Left ventricle myocardium superior (tissue), 1 donor: ENCODE results near the gene USP35. TPM values are rescaled to one million over a fixed set of nuclear protein-coding genes. Genes with fewer than 3 reads are reported as not detected.
"Not testable (repeated sequence)": the region's sequence is repeated elsewhere in the genome, so short reads cannot be mapped to it uniquely, and the experiment has no call there.

Experiments
- ATAC-seq: fragments of 200-7000 bp; cut with Tn5 transposase; one replicate; pipeline ENCODE4 v1.9.1; 2020; ENCODE audit warnings: mild to moderate bottlenecking, moderate library complexity
- DNase-seq: peaks from one replicate; pipeline ENCODE4 v3.0.0-alpha.2; 2020
- intact Hi-C: fragments of 100-400 bp; cut with micrococcal nuclease; formaldehyde crosslinking; loops from one replicate; pipeline ENCODE4 v1.11.0; 2022
- total RNA-seq: library from RNA; stranded (reverse); fragmentation: NEBNext Ultra II Directional; extraction: Animal tissue kit (Norgen Biotek cat#: 25700); gene quantifications from one replicate; pipeline ENCODE4 v1.2.1, GENCODE V29; 2021
- donor health status: DM: no; HTN: yes; CAD: no; lungs with severe emphysema.

Gene USP35
- total RNA-seq, 1 donor from 2014 or later = 4.7 TPM

- ATAC-seq = no peak
- no peak for DNase-seq
- intact Hi-C loops = loop anchor here (5.0 to 10.0 kb wide), 2 partner anchors 190 to 337 kb away; partner anchors contain the start of gene GAB2
These were observed 36.2 kb downstream of the USP35 start for GRCh38 chr11:78224906-78225420.

- no peak for ATAC-seq
- intact Hi-C loops = loop anchor here (5.0 to 10.0 kb wide), 2 partner anchors 188 to 335 kb away; partner anchors contain the start of gene GAB2
- DNase-seq = no peak
These were observed 38.3 kb downstream of the USP35 start for GRCh38 chr11:78226684-78227680.

DNA sequence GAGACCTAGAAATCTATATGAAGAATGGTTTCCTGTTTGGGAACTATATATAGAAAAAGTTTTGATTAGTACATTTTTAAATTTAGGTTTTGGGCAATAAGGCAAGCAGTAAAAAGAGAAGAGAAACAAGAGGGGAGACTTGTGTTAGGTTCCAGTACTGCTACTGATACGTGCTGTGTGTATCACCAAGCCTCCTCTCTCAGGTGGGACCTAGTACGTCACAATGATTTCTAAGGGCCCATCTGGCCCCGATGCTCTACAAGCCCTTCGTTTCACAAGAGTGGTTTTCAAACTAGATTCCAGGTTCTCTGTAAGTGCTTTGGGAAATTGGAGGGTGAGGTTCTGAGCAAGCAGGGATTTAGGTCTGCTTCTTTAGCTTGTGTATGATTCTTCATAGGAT, 39.2 kb downstream of the USP35 start:
- ATAC-seq (no peak), DNase-seq (no peak)
- intact Hi-C loops = loop anchor here (5.0 to 10.0 kb wide), 2 partner anchors 187 to 334 kb away; partner anchors contain the start of gene GAB2

DNA sequence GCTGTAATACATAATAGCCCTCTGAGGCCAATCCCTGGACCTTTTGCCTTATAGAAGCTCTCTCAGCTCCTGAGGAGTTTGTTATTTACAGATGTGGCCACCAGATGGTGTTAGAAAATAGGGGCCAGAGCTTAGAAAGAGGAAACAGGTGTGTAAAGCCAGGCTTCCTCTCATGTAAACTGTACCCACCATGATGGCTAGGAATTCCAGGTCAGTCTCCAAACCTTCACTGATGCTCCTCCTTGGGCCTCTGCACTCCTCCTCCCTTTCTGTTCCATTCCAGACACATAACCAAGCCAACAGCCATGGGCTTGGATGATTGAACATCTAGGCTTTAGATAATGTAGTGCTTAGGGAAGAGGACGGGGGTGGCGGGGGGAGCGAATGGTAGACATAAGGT, 39.7 kb downstream of the USP35 start:
- DNase-seq = no peak
- intact Hi-C loops = loop anchor here (5.0 to 10.0 kb wide), 2 partner anchors 186 to 334 kb away; partner anchors contain the start of gene GAB2
- ATAC-seq = peak; percentile 60

DNA sequence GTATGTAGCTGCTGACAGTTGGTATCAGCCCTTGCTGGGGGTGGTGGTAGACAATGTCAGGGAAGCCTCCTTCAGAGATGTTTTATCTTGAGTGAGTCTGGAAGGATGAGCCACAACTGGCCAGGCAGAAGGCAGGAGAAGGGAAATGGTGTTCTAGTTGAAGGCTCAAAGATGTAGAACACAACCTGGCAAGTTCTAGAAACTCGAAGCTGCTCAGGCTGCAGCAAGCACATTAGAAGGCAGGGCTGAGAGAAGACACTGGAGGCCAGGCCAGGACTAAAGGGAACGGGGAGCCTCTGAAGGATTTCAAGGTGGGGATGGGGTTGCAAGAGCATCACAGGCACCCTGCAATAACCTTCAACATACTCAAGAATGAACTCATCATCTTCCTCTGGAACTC, 40.4 kb downstream of the USP35 start:
- intact Hi-C loops = loop anchor here (5.0 to 10.0 kb wide), 2 partner anchors 186 to 333 kb away; partner anchors contain the start of gene GAB2
- DNase-seq (no peak), ATAC-seq (no peak)

GRCh38 chr11:78230161-78230877, 41.6 kb downstream of the USP35 start:
- intact Hi-C loops = no loop called here
- peak; percentile 92 for ATAC-seq
- no peak for DNase-seq

DNA sequence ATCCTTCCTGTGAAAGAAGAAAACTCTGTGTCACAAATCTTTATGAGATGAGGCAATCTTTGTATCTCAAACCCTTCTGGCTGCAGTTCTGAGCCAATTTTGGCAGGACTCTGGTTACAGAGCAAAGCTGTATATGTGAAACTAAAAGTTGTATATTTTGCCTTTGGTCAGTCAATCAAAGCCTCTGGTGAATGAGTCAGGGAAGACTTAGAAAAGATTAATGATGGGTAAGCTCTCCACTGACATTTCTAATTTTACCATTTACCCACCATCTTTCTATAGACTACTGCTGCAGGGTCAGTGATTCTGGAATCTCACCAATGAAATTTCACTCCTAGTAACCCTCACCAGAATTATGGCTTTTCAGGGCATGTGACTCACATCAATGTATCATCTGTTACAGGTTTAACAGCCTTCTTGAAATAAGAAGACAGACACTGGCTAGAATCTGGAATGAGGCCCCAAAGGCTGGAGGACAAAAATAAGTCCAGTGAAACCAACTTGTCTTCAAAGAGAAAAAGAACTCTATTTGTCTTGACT, 43.3 kb downstream of the USP35 start:
- intact Hi-C loops = no loop called here
- ATAC-seq = no peak

DNA sequence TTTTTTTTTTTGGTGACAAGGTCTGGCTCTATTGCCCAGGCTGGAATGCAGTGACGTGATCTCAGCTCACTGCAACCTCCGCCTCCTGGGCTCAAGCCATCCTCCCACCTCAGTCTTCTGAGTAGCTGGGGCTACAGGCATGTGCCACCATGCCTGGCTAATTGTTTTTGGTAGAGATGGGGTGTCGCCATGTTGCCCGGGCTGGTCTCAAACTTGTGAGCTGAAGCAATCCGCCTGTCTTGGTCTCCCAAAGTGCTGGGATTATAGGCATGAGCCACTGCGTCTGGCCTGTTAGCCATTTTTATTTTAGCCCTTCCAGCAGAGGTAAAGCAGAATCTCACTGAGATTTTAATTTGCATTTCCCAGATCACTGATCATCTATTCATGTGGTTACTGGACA, 44.3 kb downstream of the USP35 start:
- intact Hi-C loops, ATAC-seq, DNase-seq: not testable (repeated sequence)

More for the DNA sequence above, 43.3 kb downstream of the USP35 start:
- DNase-seq = no peak

DNA sequence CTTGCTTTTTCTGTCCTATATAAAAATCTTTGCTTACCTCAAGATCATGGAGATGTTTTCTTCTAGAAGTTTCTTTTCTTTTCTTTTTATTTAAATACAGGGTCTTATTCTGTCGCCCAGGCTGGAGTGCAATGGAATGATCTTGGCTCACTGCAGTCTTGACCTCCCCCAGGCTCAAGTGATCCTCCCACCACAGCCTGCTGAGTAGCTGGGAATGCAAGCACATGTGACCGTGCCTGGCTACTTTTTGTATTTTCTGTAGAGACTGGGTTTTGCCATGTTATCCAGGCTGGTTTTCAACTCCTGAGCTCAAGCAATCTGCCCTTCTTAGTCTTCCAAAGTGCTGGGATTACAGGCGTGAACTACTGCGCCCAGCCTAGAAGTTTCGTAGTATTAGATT, 45.3 kb downstream of the USP35 start:
- DNase-seq (no peak), ATAC-seq (no peak)
- intact Hi-C loops = no loop called here

- ATAC-seq (no peak), DNase-seq (no peak)
- intact Hi-C loops = no loop called here
These were observed 48.8 kb downstream of the USP35 start for GRCh38 chr11:78237293-78238046.

DNA sequence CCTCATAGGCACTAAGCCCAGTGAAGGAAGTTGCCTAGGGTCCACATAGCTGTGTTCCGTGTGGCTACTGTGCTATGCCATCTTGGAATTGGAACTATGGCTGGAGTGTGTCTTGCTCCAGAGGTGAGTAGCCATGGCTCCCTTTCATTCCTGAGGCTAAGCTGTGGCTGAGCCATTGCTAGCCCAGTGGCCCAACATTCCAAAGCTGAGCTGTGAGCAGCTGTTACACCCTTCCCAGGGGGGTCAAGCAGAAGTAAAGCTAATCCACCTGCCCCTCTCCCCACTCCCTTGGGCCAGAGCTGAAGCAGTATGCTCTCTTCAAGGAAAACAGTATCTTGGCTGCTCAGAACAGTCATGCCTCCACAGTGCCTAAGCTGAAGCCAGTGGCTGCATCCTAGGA, 51.1 kb downstream of the USP35 start:
- ATAC-seq = no peak
- DNase-seq = no peak
- intact Hi-C loops = no loop called here

DNA sequence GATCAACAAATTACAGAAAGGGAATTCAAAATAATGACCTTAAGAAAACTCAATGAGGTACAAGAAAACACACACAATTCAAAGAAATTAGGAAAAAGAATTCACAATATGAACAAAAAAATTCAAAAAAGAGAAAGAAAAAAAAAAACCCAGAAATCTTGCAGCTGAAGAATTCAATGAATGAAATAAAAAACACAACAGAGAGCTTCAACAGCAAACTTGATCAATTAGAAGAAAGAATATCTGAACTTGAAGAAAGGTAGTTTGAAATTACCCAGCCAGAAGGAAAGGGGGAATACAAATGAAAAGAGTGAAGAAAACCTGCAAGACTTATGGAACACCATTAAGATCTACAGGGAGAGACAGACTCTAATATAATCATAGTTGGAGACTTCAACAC, 52.8 kb downstream of the USP35 start:
- DNase-seq (no peak), ATAC-seq (no peak)
- intact Hi-C loops = no loop called here

- no peak for DNase-seq
- ATAC-seq = peak; percentile 55
- intact Hi-C loops = no loop called here
These were observed 55.4 kb downstream of the USP35 start for GRCh38 chr11:78244080-78244479.

DNA sequence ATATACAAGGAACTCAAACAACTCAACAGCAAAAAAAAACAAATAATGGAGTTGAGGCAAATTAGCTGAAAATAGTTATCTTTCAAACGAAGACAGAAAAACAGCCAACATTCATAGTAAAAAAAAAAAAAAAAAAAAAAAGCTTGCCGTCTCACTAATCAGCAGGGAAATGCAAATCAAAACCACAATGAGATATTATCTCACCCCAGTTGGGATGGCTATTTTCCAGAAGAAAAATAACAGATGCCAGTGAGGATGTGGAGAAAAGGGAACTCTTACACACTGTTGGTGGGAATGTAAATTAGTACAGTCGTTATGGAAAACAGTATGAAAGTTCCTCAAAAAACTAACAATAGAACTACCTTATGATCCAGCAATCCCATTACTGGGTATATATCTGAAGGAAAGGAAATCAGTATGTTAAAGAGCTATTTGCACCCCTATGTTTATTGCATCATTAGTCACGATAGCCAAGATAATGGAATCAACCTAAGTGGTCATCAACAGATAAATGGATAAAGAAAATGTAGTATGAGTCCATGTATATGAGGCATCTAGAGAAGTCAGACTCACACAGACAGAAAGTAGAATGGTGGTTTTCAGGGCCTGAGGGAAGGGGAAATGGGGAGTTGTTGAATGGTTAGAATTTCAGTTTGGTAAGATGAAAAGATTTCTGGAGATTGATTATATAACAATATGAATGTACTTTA, 56.0 kb downstream of the USP35 start:
- intact Hi-C loops = no loop called here
- peak; percentile 31 for ATAC-seq

GRCh38 chr11:78248191-78248590, 59.5 kb downstream of the USP35 start:
- intact Hi-C loops = no loop called here
- DNase-seq = no peak
- ATAC-seq = no peak

More for the DNA sequence above, 56.0 kb downstream of the USP35 start:
- DNase-seq = no peak

DNA sequence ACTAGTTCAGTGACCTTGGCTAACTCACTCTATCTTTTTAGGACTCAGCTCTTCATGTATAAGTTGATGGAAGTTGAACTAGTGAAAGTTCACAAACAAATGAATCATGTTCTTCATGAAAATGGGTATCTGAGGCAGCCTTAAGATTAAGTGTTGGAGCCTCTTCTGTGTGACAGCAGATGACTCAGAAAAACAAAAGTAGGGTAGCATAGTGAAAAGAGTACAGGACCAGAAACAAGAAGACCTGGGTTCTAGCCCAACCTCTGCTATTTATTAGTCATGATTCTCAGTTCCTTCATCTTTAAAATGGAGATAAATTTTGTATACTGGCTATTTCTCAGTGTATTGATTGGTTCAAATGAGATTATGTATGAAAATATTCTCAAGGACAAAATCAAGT, 60.2 kb downstream of the USP35 start:
- DNase-seq = no peak
- no peak for ATAC-seq
- intact Hi-C loops = no loop called here

GRCh38 chr11:78250099-78250498, 61.4 kb downstream of the USP35 start:
- intact Hi-C loops = no loop called here
- ATAC-seq (no peak), DNase-seq (no peak)
